ENCODE data around the gene SLC6A6.

- TF ChIP-seq POLR2A (IDR thresholded peaks at IDR 0.05) (no peak), CTCF (IDR thresholded peaks at IDR 0.05) (no peak)
Observed at GRCh38 chr3:14386254-14386653, 16.2 kb upstream of the SLC6A6 start.
